Measurements from ENCODE around the gene PHKB. TPM values are rescaled to one million over a fixed set of nuclear protein-coding genes. Genes with fewer than 3 reads are reported as not detected.

The PHKB gene
- total RNA-seq, 2 donors from 2014 or later = 56.2 to 59.5 TPM

- Mint-ChIP-seq H3K4me1 (peaks cover 41% of the 10 kb centered on the region), H3K36me3 (ENCODE audit: low read depth) (peaks cover 2% of the 10 kb centered on the region), H3K27me3 (no peaks in the 10 kb centered on the region), H3K27ac (no peak overlapping the region), H3K4me3 (no peak overlapping the region)
- DNase-seq (no peak), ATAC-seq (no peak)
- no peaks in the 10 kb centered on the region for H3K9me3 ChIP-seq (ENCODE audit: control insufficient read depth, low read length, poor library complexity, severe bottlenecking)
Observed at GRCh38 chr16:47571049-47571448, 109.9 kb downstream of the PHKB start.

GRCh38 chr16:47571711-47572110 lies 110.6 kb downstream of the PHKB start:
- DNase-seq (no peak), ATAC-seq (no peak)
- H3K9me3 ChIP-seq (ENCODE audit: control insufficient read depth, low read length, poor library complexity, severe bottlenecking) = no peaks in the 10 kb centered on the region
- no peaks in the 10 kb centered on the region for H3K36me3 Mint-ChIP-seq (ENCODE audit: low read depth)
- H3K4me1 Mint-ChIP-seq = peaks cover 38% of the 10 kb centered on the region
- H3K4me3 Mint-ChIP-seq = no peak overlapping the region
- no peaks in the 10 kb centered on the region for H3K27me3 Mint-ChIP-seq
- H3K27ac Mint-ChIP-seq = no peak overlapping the region

GRCh38 chr16:47574091-47575054 lies 113.2 kb downstream of the PHKB start:
- DNase-seq (no peak), ATAC-seq (peak; percentile 66)
- Mint-ChIP-seq H3K27me3 (no peaks in the 10 kb centered on the region), H3K36me3 (ENCODE audit: low read depth) (no peaks in the 10 kb centered on the region), H3K27ac (peak overlapping the region; percentile 48), H3K4me3 (peak overlapping the region; percentile 4), H3K4me1 (peaks cover 19% of the 10 kb centered on the region)
- H3K9me3 ChIP-seq (ENCODE audit: control insufficient read depth, low read length, poor library complexity, severe bottlenecking) = no peaks in the 10 kb centered on the region

GRCh38 chr16:47577029-47577428 lies 115.9 kb downstream of the PHKB start:
- H3K27ac Mint-ChIP-seq = no peak overlapping the region
- no peaks in the 10 kb centered on the region for H3K36me3 Mint-ChIP-seq (ENCODE audit: low read depth)
- H3K9me3 ChIP-seq (ENCODE audit: control insufficient read depth, low read length, poor library complexity, severe bottlenecking) = no peaks in the 10 kb centered on the region
- ATAC-seq (no peak), DNase-seq (no peak)
- H3K4me3 Mint-ChIP-seq = no peak overlapping the region
- peaks cover 19% of the 10 kb centered on the region for H3K4me1 Mint-ChIP-seq
- H3K27me3 Mint-ChIP-seq = no peaks in the 10 kb centered on the region

GRCh38 chr16:47578033-47578432 lies 116.9 kb downstream of the PHKB start:
- H3K36me3 Mint-ChIP-seq (ENCODE audit: low read depth) = no peaks in the 10 kb centered on the region

GRCh38 chr16:47578573-47578972 lies 117.4 kb downstream of the PHKB start:
- no peak for ATAC-seq
- H3K9me3 ChIP-seq (ENCODE audit: control insufficient read depth, low read length, poor library complexity, severe bottlenecking) = no peaks in the 10 kb centered on the region
- H3K4me1 Mint-ChIP-seq = peaks cover 12% of the 10 kb centered on the region
- H3K36me3 Mint-ChIP-seq (ENCODE audit: low read depth) = no peaks in the 10 kb centered on the region
- no peak overlapping the region for H3K27ac Mint-ChIP-seq
- no peak for DNase-seq
- H3K4me3 Mint-ChIP-seq = no peak overlapping the region
- H3K27me3 Mint-ChIP-seq = no peaks in the 10 kb centered on the region

More at GRCh38 chr16:47578033-47578432, 116.9 kb downstream of the PHKB start:
- H3K27ac Mint-ChIP-seq = peak overlapping the region; percentile 44
- H3K4me3 Mint-ChIP-seq = no peak overlapping the region
- ATAC-seq = no peak
- H3K9me3 ChIP-seq (ENCODE audit: control insufficient read depth, low read length, poor library complexity, severe bottlenecking) = no peaks in the 10 kb centered on the region
- H3K27me3 Mint-ChIP-seq = no peaks in the 10 kb centered on the region
- H3K4me1 Mint-ChIP-seq = peaks cover 14% of the 10 kb centered on the region
- no peak for DNase-seq

GRCh38 chr16:47581114-47581513 lies 120.0 kb downstream of the PHKB start:
- no peaks in the 10 kb centered on the region for H3K9me3 ChIP-seq (ENCODE audit: control insufficient read depth, low read length, poor library complexity, severe bottlenecking)
- Mint-ChIP-seq H3K27me3 (no peaks in the 10 kb centered on the region), H3K4me3 (no peak overlapping the region), H3K36me3 (ENCODE audit: low read depth) (no peaks in the 10 kb centered on the region), H3K27ac (no peak overlapping the region), H3K4me1 (no peaks in the 10 kb centered on the region)
- no peak for DNase-seq
- no peak for ATAC-seq

- H3K4me3 Mint-ChIP-seq = no peak overlapping the region
- peaks cover 4% of the 10 kb centered on the region for H3K36me3 Mint-ChIP-seq (ENCODE audit: low read depth)
- no peak for DNase-seq
- H3K9me3 ChIP-seq (ENCODE audit: control insufficient read depth, low read length, poor library complexity, severe bottlenecking) = no peaks in the 10 kb centered on the region
- no peak overlapping the region for H3K27ac Mint-ChIP-seq
- no peak for ATAC-seq
- no peaks in the 10 kb centered on the region for H3K27me3 Mint-ChIP-seq
- no peaks in the 10 kb centered on the region for H3K4me1 Mint-ChIP-seq
Observed at GRCh38 chr16:47584464-47585225, 123.5 kb downstream of the PHKB start.

- ATAC-seq = no peak
Observed at GRCh38 chr16:47586121-47586520, 125.0 kb downstream of the PHKB start.

GRCh38 chr16:47590472-47590871 lies 129.3 kb downstream of the PHKB start:
- H3K36me3 Mint-ChIP-seq (ENCODE audit: low read depth) = peaks cover 20% of the 10 kb centered on the region
- no peaks in the 10 kb centered on the region for H3K9me3 ChIP-seq (ENCODE audit: control insufficient read depth, low read length, poor library complexity, severe bottlenecking)
- H3K4me3 Mint-ChIP-seq = no peak overlapping the region
- DNase-seq (no peak), ATAC-seq (no peak)
- peaks cover 5% of the 10 kb centered on the region for H3K4me1 Mint-ChIP-seq
- no peaks in the 10 kb centered on the region for H3K27me3 Mint-ChIP-seq
- no peak overlapping the region for H3K27ac Mint-ChIP-seq

More at GRCh38 chr16:47586121-47586520, 125.0 kb downstream of the PHKB start:
- DNase-seq = no peak
- no peak overlapping the region for H3K4me3 Mint-ChIP-seq
- H3K27me3 Mint-ChIP-seq = no peaks in the 10 kb centered on the region
- H3K36me3 Mint-ChIP-seq (ENCODE audit: low read depth) = peaks cover 8% of the 10 kb centered on the region
- H3K27ac Mint-ChIP-seq = peak overlapping the region; percentile 39
- no peaks in the 10 kb centered on the region for H3K9me3 ChIP-seq (ENCODE audit: control insufficient read depth, low read length, poor library complexity, severe bottlenecking)
- no peaks in the 10 kb centered on the region for H3K4me1 Mint-ChIP-seq

GRCh38 chr16:47592232-47592631 lies 131.1 kb downstream of the PHKB start:
- H3K4me3 Mint-ChIP-seq = no peak overlapping the region
- peaks cover 5% of the 10 kb centered on the region for H3K4me1 Mint-ChIP-seq
- peak overlapping the region; percentile 65 for H3K27ac Mint-ChIP-seq

GRCh38 chr16:47599512-47599911 lies 138.4 kb downstream of the PHKB start:
- ATAC-seq (no peak), DNase-seq (no peak)
- Mint-ChIP-seq H3K4me3 (no peak overlapping the region), H3K27me3 (no peaks in the 10 kb centered on the region), H3K4me1 (peaks cover 6% of the 10 kb centered on the region), H3K36me3 (ENCODE audit: low read depth) (peaks cover 8% of the 10 kb centered on the region), H3K27ac (no peak overlapping the region)
- H3K9me3 ChIP-seq (ENCODE audit: control insufficient read depth, low read length, poor library complexity, severe bottlenecking) = no peaks in the 10 kb centered on the region

More at GRCh38 chr16:47592232-47592631, 131.1 kb downstream of the PHKB start:
- H3K9me3 ChIP-seq (ENCODE audit: control insufficient read depth, low read length, poor library complexity, severe bottlenecking) = no peaks in the 10 kb centered on the region
- Mint-ChIP-seq H3K27me3 (no peaks in the 10 kb centered on the region), H3K36me3 (ENCODE audit: low read depth) (peaks cover 20% of the 10 kb centered on the region)
- DNase-seq (no peak), ATAC-seq (no peak)

- no peak overlapping the region for H3K27ac Mint-ChIP-seq
- DNase-seq = no peak
- H3K36me3 Mint-ChIP-seq (ENCODE audit: low read depth) = peaks cover 8% of the 10 kb centered on the region
- ATAC-seq = no peak
- no peaks in the 10 kb centered on the region for H3K9me3 ChIP-seq (ENCODE audit: control insufficient read depth, low read length, poor library complexity, severe bottlenecking)
- H3K4me1 Mint-ChIP-seq = peaks cover 6% of the 10 kb centered on the region
- H3K4me3 Mint-ChIP-seq = no peak overlapping the region
- H3K27me3 Mint-ChIP-seq = no peaks in the 10 kb centered on the region
Observed at GRCh38 chr16:47600376-47600775, 139.2 kb downstream of the PHKB start.

Measured in T-helper 17 cell (primary cell).